Effector CD4-positive, alpha-beta T cell (primary cell): ENCODE measurements around the gene FAM3D.
"Not testable (repeated sequence)": the region's sequence is repeated elsewhere in the genome, so short reads cannot be mapped to it uniquely, and the experiment has no call there.

ENCODE experiments used
- DNase-seq: peaks from one replicate; pipeline ENCODE4 v3.0.0-alpha.2; 2020

The FAM3D gene

GRCh38 chr3:58683001-58683458 lies 16.5 kb upstream of the FAM3D start:
- DNase-seq: no peak

GRCh38 chr3:58681863-58682262 lies 15.3 kb upstream of the FAM3D start:
- DNase-seq: no peak

- DNase-seq: no peak
Measured at GRCh38 chr3:58680879-58681525, 14.4 kb upstream of the FAM3D start.

GRCh38 chr3:58679974-58680666 lies 13.5 kb upstream of the FAM3D start:
- no peak for DNase-seq

- no peak for DNase-seq
Measured at GRCh38 chr3:58679446-58679845, 12.9 kb upstream of the FAM3D start.

- not testable (repeated sequence) for DNase-seq
Measured at GRCh38 chr3:58678177-58678970, 11.8 kb upstream of the FAM3D start.

GRCh38 chr3:58672880-58673279 lies 6.3 kb upstream of the FAM3D start:
- no peak for DNase-seq

- no peak for DNase-seq
Measured at GRCh38 chr3:58672451-58672850, 5.9 kb upstream of the FAM3D start.

- no peak for DNase-seq
Measured at GRCh38 chr3:58670506-58671135, 4.0 kb upstream of the FAM3D start.

GRCh38 chr3:58668247-58668646 lies 1.7 kb upstream of the FAM3D start:
- no peak for DNase-seq

GRCh38 chr3:58667704-58668103 lies 1.1 kb upstream of the FAM3D start:
- no peak for DNase-seq

GRCh38 chr3:58667229-58667628 lies 655 bp upstream of the FAM3D start:
- no peak for DNase-seq

GRCh38 chr3:58665405-58665804 lies 1.2 kb downstream of the FAM3D start:
- no peak for DNase-seq

- DNase-seq: no peak
Measured at GRCh38 chr3:58664611-58665010, 2.0 kb downstream of the FAM3D start.

- no peak for DNase-seq
Measured at GRCh38 chr3:58661836-58662420, 4.6 kb downstream of the FAM3D start.

- DNase-seq: no peak
Measured at GRCh38 chr3:58660998-58661397, 5.6 kb downstream of the FAM3D start.

GRCh38 chr3:58659051-58659675 lies 7.4 kb downstream of the FAM3D start:
- DNase-seq: no peak

- DNase-seq: no peak
Measured at GRCh38 chr3:58658508-58658907, 8.1 kb downstream of the FAM3D start.

- DNase-seq: no peak
Measured at GRCh38 chr3:58657571-58658141, 8.9 kb downstream of the FAM3D start.

GRCh38 chr3:58657036-58657520 lies 9.5 kb downstream of the FAM3D start:
- DNase-seq: no peak

GRCh38 chr3:58656631-58657030 lies 9.9 kb downstream of the FAM3D start:
- no peak for DNase-seq

- DNase-seq: no peak
Measured at GRCh38 chr3:58654466-58654865, 12.1 kb downstream of the FAM3D start.
